ENCODE data around the gene YWHAG.
"Not testable (repeated sequence)": the region's sequence is repeated elsewhere in the genome, so short reads cannot be mapped to it uniquely, and the experiment has no call there.

YWHAG gene

DNA sequence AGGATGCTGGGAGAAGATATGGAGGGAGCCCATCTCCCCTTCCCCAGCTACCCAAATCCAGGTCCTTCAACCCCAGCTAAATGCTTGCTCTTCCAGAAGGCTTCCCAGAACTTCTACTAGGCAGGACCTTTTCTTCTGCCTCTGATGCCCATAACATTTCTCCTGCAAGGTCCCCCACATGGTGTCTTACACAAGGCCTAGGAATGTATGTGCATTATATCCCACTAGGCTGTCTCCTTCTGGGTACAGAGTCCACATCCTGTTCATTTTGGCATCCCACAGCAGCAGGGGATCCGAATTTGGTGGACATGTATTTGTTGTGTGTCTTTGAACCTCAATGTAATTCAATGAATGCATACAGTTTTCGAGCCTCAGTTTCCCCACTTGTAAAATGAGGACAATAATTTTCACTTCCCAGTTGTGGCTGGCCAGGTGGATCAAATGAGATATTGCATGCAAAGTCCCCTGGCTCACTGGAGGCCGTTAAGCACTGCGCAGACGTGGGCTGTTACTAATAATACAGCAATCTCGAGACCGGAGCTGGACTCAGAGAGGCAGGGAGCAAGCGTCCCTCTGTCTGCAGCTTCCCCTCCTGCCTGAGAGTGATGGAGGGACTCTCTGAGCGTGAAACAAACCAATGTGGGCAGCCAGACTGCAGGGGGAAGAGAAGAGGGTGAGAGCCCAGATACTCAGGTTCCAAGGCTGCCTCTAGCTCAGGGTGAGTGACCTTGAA is 18.6 kb upstream of the YWHAG start:
- no peak for DNase-seq (ENCODE audit: low read depth)

DNA sequence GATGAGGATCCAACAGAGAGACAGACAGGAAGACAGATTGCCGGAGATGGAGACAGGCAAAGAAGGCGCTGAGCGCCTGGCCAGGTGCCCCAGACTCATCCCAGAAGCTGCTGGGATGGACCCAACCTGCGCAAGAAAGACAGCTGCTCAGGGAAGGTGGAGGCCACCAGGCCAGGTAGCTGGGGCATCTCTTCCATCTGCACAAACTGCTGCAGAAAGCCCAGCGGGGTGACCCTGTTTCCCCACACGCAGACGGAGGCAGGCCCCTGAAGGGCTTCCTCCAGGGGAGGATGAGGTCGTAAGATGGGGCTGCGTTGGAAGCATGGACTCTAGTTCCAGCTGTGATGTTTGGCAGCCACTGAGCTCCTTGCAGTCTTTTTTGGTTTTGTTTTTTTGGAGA is 16.5 kb upstream of the YWHAG start:
- DNase-seq (ENCODE audit: low read depth), result no peak

DNA sequence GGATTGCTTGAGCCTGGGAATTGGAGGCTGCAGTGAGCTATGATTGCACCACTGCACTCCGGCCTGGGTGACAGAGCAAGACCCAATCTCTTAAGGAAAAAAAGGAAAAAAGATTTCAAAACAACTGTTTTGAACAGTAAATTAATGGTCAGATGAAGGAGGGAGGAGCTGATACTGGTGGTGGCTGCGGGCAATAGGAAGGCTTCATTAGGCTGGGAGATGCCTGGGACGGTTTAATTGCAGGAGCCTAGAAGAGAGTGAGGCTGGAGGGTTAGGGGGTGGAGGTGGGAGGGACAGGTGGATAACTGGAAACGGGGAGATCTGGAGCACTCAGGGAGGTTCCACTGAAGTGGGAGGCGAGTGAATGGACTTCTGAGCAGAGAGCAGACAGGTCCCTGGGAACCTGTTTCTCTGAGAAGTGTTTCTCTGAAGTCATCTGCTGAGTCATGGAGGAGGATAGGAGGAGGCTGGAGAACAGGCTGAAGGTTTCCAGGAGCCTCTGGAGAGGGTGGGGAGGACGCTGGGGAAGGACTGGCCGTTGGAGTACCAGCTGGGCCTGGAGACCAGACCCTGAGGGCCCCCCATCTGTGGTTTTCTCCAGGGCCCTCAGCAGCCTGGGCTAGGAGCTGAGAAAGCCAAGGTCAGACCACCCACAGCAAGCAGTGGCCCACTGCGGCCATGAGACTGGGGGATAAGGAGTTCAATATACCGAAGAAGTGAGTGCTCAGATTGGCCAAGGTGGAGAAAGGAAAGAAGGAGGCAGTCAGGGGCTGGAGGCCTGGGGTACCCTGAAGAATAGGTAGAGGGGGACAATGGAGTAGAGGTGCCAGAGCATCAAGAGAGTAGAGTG is 14.4 kb upstream of the YWHAG start:
- DNase-seq (ENCODE audit: low read depth), result no peak

DNA sequence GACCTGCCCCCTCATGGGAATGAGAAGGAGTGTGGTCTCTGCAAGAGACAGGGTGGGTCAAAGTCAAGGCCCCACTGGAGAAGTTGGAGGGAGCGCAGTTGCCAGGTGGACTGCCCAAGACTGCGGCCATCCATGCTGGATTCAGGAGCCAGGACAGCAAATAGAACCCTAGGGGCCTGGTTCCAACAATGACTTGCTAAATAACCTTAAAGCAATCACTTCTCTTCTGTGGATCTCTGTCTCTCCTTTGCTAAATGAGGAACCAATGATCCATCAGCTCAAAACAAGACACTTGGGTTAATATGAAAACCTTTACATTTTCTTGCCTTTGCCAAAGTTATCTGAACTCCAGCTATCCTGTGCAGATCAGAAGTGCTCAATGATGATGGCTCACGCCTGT is 12.6 kb upstream of the YWHAG start:
- DNase-seq (ENCODE audit: low read depth), result no peak

DNA sequence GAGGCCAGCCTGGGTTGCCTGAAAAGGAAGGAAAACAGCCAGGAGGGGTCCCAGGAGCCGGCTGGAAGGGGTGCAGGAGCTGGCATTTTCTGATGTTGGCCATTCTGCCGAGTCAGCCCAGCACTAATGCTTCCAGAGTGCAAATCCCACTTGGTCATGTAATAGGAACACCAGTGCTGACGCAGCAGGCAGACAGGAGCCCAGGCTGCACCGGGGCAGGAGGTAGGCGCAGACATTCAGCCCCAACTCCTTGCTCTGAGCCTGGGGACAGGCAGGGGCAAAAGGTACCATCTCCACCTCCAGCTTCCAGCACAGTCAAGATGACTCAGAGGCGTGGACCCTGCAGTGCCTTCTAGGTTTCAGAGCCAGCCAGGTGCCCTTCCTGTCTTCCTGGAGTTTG is 10.2 kb upstream of the YWHAG start:
- DNase-seq (ENCODE audit: low read depth), result no peak

DNA sequence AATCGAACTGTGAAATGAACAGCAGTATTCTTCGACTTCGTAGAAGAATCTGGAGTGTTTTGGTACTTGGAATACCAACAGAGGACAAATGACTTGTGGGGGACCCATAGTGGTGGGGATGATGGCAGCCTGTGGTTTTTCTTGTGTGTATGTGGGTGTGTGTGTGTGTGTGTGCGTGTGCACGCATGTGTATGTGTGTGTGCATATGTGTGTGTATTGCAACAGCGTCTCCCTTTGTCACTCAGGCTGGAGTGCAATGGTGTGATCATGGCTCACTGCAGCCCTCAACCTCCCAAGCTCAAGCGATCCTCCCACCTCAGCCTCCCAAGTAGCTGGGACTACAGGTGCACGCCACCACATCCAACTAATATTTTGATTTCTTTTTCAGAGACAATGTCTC is 9.4 kb upstream of the YWHAG start:
- no peak for DNase-seq (ENCODE audit: low read depth)

DNA sequence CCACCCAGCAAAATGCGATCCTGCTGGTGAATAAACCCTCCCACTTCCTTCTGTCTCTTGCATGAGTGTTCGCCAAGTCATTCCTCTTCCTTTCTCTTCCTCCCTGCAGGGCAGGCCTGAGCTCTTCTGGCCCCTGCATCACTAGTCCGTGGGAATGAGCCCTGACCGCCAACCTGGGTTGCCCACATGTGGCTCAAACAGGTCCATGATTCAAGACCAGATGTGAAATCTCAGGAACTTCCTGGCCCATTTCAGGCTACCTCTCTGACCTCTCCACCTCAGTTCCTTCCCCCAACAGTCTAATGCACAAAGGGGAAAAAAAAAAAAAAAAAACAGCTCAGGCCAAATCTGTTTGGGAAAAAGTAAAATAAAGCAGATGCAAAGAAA is 5.4 kb upstream of the YWHAG start:
- no peak for DNase-seq (ENCODE audit: low read depth)

DNA sequence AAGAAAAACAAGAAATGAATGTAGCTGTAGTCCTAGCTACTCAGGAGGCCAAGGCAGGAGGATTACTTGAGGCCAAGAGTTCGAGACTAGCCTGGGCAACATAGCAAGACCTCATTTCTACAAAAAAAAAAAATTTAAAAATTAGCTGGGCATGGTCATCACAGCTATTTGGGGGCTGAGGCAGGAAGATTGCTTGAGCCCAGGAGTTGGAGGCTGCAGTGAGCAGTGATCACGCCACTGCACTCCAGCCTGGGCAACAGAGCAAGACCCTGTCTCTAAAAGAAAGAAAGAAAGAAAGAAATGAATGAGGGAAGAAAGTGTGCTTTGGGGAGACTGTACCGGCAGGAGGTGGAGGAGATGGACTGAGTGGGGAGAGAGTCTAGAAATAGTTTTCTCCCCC is 5.0 kb upstream of the YWHAG start:
- not testable (repeated sequence) for DNase-seq (ENCODE audit: low read depth)

DNA sequence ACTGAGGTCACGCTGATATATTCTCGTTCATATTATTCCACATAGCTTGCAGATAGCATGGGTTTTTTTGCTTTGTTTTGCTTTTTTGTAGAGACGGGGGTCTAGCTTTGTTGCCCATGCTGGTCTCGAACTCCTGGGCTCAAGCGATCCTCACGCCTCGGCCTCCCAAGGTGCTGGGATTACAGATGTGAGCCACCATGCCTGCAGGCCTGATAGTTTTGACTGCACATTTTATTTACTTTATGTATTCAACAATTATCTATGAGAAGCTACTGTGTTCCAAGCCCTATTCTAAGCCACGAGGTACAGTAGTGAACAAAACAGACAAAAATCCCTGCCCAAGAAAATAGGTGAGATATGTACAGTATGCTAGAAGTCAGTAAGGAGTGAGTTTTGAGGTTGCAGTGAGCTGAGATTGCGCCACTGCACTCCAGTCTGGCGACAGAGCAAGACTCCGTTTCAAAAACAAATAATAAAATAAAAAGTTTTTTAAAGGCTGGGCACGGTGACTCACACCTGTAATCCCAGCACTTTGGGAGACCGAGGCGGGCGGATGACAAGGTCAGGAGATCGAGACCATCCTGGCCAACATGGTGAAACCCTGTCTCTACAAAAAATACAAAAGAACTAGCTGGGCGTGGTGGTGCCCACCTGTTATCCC is 1.3 kb upstream of the YWHAG start:
- DNase-seq (ENCODE audit: low read depth), result no peak

DNA sequence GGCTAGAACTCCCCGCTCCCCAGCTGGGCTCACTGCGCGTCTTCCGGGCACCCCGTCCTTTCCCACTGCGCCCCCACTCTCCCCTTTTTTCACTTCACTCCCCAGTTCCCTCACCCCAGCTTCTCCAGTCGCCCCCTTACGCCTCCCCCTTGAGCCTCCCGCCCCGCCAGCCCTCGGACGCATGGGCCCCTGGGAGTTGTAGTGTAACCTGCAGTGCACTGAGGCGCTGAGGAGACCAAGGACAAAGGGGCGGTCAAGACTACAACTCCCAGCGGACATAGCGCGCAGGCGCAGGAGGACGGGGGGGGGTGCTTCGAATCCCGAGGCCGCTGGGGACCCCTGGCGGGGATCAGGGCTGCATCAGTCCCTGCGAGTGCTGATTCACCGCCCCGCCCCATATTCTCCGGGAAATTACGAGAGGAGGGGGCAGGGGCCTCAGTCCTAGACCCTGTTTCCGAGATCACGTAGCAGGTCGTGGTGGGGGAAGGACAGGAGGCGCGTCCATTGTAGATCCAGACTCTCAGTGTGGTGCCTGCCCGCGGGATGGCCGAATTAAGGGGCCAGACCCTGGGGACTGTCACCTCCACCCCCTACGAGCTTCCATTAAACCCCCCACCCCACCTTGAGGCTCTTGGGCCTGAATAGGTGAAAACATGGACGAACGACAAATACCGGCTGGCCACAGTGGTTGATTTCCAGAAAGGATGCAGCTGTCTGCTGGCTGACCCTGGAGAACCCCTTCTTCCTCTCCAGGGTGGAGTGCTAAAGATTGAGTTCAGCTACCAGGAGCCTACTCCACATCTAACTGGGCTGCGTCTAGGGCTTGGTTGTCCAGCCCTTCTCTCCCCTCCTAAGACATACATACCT is 553 bp upstream of the YWHAG start:
- DNase-seq (ENCODE audit: low read depth), result peak; percentile 87

DNA sequence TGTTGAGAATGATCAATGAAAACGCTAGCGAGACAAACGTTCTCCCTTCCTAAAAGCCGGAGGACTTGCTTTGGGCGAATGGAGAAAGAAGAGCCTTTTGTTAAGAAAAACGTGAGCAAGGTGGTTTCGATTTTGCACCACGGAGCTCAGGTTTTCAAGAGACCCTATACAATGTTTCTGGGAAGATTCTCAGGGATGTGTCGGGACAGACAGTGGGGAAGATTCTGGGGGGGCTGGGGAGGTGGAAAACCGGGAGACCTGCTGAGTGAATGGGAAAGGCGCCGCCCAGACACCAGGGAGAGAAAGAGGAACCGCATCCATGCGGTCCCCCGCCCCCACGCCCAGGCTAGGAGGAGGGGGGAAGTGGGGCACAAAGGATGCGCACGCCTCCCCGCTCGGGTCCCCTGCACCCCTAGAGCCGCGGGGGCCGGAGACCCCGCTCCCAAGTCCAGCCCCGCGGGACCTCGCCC is 745 bp downstream of the YWHAG start:
- peak; percentile 39 for DNase-seq (ENCODE audit: low read depth)

DNA sequence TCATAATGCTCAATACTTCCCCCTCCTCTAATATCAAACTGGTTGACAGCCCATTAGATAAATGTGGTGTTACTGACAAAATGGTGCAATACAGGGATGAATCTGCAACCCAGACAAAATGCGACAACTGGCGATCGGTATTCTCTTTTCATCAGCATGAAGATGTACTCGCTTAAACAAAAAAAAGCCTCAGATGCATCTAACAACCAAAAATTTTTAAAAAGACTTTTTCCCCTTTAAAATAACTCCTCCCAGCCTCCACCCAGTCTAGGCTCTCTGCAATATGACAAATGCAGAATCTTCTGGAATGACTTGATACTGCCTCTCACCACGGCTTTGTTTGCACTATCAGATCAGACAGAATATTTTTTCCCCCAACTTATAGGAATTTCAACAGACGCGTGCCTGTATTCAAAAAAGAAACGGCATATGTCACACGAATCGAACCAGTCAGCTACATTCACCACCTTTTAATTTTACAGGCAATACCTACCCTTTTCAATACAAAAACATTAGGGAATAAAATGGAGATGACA is 1.2 kb downstream of the YWHAG start:
- DNase-seq (ENCODE audit: low read depth), result no peak

DNA sequence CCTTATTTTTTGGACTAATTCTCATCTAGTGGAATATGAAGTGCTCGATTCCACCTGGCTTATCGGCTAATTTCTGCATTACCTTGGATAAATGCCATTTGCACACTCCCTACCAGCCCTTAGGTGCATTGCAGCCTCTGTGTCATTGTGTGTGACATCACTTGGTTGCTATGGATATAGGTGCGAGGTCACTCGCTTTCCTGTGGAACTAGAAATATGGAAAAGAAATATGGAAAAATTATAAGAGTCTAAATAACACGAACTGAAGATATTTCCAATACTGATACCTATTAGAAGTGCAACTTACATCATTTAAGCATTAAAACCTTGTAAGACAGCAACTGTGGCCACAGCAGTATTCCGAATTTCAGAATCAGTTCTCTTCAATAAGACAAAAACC is 2.0 kb downstream of the YWHAG start:
- no peak for DNase-seq (ENCODE audit: low read depth)

DNA sequence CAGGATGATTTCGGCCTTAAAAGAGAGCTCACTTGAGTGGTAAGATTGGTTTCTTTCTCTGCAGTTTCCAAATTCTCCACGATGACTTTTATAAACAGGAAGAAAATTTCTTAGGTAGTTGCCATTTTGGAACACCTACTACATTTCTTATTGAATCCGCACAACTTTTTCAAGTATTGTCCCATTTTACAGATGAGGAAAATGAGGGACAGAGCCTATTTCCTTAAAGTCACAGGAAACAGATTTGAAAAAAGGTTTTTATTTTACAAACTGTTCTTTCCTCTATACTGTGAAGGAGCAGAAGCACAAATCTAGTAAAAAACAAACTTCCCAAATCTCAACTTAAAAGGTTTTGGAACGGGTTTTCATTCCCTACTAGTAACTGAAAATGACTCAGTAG is 2.7 kb downstream of the YWHAG start:
- DNase-seq (ENCODE audit: low read depth), result no peak

DNA sequence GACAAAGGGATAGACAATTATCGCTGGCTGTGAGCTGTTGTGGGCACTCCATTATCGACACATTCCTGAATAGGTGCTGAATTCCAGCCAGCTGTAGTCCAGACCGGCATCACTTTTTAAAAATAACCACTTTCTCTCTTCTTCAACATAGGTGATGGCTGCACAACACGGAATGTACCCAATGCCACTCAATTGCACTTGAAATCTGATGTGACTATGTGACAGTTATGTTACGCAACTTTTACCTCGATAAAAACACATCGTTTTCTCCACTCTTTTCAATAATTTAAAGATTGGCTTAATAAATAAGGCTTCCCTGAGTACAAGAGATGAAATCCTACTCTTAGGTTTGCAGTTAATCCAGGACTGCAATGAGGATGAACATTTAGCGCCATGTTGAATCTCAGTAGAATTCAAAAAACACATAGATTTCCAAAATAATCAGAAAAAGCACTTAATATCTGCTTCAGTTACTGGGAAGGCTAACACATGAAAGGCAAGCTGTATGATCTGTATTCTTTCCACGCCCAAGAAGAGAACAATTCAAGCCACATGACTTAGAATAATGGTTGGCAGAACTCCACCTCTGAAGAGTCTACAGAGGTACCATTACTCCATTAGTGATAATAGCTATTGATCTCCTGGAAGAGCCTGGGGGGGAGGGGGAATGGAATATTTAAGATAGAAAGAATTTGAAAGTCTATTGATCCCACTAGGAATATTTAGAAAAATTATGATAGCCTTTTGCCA is 3.6 kb downstream of the YWHAG start:
- no peak for DNase-seq (ENCODE audit: low read depth)

DNA sequence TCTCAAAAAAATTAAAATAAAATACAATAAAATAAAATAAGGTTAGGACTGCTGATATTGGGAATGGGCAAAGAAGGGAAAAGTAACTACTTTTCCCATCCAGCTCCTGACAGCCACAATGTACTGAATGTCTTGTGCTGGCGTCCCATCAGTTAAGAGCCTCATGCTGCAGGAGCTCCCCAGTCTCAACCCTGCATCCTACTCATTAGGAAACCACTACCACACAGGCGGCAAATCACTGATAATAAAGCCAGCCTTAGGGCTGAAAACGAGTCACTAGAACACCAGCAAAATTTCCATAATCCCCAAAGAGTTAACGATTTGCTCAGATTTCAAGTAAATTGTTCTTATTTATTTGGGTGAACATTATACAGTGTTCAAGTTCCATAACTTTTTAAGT is 4.3 kb downstream of the YWHAG start:
- no peak for DNase-seq (ENCODE audit: low read depth)

DNA sequence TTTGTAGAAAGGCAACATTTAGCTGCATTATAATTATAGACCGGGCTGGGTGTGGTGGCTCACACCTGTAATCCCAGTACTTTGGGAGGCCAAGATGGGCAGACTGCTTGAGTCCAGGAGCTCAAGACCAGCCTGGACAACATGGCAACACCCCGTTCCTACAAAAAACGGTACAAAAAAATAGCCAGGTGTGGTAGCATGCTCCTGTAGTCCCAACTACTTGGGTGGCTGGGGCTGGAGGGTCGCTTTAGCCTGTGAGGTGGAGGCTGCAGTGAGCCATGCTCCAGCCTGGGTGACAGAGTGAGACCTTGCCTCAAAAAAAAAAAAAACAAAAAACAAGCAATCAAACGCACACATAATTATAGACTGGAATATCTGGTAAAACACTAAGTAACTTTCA is 5.0 kb downstream of the YWHAG start:
- no peak for DNase-seq (ENCODE audit: low read depth)

DNA sequence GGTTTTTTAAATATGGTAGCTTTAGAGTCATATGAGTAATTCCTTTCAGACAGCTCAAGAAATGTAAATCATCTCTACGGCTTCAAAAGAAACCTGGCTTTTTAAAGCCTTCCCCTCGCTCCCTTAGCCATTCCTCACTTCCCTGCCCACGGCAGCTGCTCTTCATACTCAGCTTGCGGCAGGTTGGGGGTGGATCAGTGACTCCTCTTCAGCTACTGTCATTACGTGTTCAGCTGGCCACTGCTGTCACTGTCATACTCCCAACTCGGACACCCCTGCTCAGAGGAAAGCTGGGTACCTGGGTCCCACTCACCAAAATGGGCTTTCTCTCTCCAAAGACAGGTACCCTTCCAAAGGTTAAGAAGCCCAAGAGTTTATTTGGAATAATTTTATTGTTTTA is 6.6 kb downstream of the YWHAG start:
- no peak for DNase-seq (ENCODE audit: low read depth)

DNA sequence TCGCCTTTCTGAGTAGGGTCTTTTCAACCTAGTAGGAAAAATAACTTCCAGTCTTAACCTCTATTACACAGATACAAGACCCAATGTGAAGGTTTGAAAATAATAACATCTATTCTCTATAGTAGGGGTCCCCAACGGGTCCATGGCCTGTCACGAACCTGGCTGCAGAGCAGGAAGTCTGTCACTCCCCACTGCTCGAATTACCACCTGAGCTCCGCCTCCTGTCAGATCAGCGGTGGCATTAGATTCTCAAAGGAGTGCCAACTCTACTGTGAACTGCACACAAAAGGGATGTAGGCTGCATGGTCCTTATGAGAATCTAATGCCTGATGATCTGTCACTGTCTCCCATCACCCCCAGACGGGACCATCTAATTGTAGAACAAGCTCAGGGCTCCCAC is 7.4 kb downstream of the YWHAG start:
- DNase-seq (ENCODE audit: low read depth), result no peak

DNA sequence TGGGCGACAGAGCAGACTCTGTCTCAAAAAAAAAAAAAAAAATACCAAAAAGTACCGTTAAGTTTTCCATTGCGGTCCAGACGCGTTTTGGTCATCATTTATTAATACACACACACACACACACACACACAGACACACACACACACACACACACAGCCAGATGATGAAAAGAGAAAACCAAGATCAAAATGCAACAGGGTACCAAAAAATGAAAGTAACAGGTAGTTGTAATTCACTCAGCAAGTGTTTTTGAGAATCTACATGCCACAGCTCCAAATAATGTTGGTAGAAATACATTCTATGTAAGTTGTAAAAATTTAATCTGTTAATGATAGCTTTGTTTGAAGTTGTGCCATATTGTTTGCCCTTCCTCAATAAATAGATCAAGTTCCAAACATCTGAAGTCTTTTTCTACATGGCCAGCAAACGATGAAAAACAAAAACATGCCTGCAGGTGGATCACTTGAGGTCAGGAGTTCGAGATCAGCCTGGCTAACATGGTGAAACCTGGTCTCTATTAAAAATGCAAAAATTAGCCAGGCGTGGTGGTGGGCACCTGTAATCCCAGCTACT is 9.4 kb downstream of the YWHAG start:
- no peak for DNase-seq (ENCODE audit: low read depth)

DNA sequence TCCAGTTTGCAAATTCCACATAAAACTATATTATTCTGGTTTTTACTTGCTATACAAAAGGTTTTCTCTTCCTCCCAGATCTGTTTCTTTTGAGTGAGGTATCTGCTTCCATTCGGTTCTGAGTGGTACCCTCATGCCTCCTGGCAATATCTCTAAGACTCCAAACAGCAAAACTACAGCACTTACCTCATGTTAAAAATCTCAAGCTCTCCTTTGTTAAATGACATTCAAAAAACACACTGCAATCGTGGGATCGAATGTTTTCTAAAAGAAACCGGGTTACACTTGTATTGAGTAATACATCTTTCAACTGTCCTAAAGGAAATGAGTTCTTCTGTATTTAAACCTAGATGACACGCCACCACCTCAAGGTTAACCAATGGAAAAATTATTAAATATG is 11.1 kb downstream of the YWHAG start:
- DNase-seq (ENCODE audit: low read depth), result no peak

All from activated T-cell treated with anti-CD3 and anti-CD28 coated beads for 1 hour (primary cell).